Measurements from ENCODE around the gene BFSP2.

- TF ChIP-seq CTCF (conservative IDR thresholded peaks at IDR 0.05 in 1 of 2, IDR thresholded peaks at IDR 0.05 in 1 of 2; ENCODE audit: extremely low read depth in 1 of 2, insufficient read depth in 1 of 2, low read depth in 1 of 2, low read length in 2 of 2), result no peak
- no peak for TF ChIP-seq EZH2 (IDR thresholded peaks at IDR 0.05; ENCODE audit: borderline replicate concordance, low read length)
Observed at GRCh38 chr3:133354721-133355120, 45.1 kb upstream of the BFSP2 start.

All from mammary epithelial cell (primary cell).